GM23338 (cell line): ENCODE results near the gene SLC36A3. TPM values are rescaled to one million over a fixed set of nuclear protein-coding genes. Genes with fewer than 3 reads are reported as not detected.

Experiments
- ATAC-seq: fragments of 200-7000 bp; cut with Tn5 transposase; 3 replicates; pipeline ENCODE4 v1.9.1; 2020
- DNase-seq: peaks from one replicate; pipeline ENCODE4 v3.0.0-alpha.2; 2015; ENCODE audit warnings: low spot score
- H2AFZ ChIP-seq: fragments of 200-600 bp; sonication (generic); 2 replicates; pipeline ENCODE4 v1.8.0; 2016; ENCODE audit warnings: antibody characterized with exemption, mild to moderate bottlenecking, moderate library complexity
- H3F3A ChIP-seq: fragments of 200-600 bp; sonication (generic); replicated peaks from 2 replicates; pipeline ENCODE4 v1.8.0; 2017; ENCODE audit warnings: antibody characterized with exemption, mixed run types, low read depth
- H3K27ac ChIP-seq: fragments of 200-600 bp; sonication (generic); 2 replicates; pipeline ENCODE4 v1.6.1; 2016; ENCODE audit warnings: low read depth
- H3K27me3 ChIP-seq: fragments of 200-600 bp; sonication (generic); 2 replicates; pipeline ENCODE4 v1.8.0; 2016; ENCODE audit warnings: mild to moderate bottlenecking, mixed run types, moderate library complexity; ENCODE audit not compliant: insufficient read depth
- H3K36me3 ChIP-seq: fragments of 200-600 bp; sonication (generic); 2 replicates; pipeline ENCODE4 v1.8.0; 2016; ENCODE audit warnings: mild to moderate bottlenecking; ENCODE audit not compliant: insufficient read depth
- H3K4me1 ChIP-seq: fragments of 200-600 bp; sonication (generic); 2 replicates; pipeline ENCODE4 v1.8.0; 2016; ENCODE audit warnings: mild to moderate bottlenecking, moderate library complexity; ENCODE audit not compliant: insufficient read depth
- H3K4me2 ChIP-seq: fragments of 200-600 bp; sonication (generic); 2 replicates; pipeline ENCODE4 v1.7.1; 2017; ENCODE audit warnings: mixed run types
- H3K4me3 ChIP-seq: fragments of 200-600 bp; sonication (generic); 2 replicates; pipeline ENCODE4 v1.6.1; 2016; ENCODE audit warnings: mixed run types
- H3K79me2 ChIP-seq: fragments of 200-600 bp; sonication (generic); replicated peaks from 2 replicates; pipeline ENCODE4 v1.8.0; 2017; ENCODE audit warnings: mild to moderate bottlenecking; ENCODE audit not compliant: insufficient read depth
- H3K9me2 ChIP-seq: fragments of 200-600 bp; sonication (generic); 2 replicates; pipeline ENCODE4 v1.8.0; 2017; ENCODE audit not compliant: insufficient read depth
- H4K20me1 ChIP-seq: fragments of 200-600 bp; sonication (generic); replicated peaks from 2 replicates; pipeline ENCODE4 v1.8.0; 2017; ENCODE audit warnings: mild to moderate bottlenecking; ENCODE audit not compliant: insufficient read depth
- H3K27ac Mint-ChIP-seq: 2 replicates; pipeline ENCODE4 v1.8.0; 2020; ENCODE audit warnings: inconsistent platforms, mild to moderate bottlenecking, moderate library complexity, mixed read lengths
- H3K27me3 Mint-ChIP-seq: 3 replicates; pipeline ENCODE4 v1.8.0; 2022; ENCODE audit warnings: low read depth, mild to moderate bottlenecking, moderate library complexity, mixed read lengths, inconsistent platforms; ENCODE audit not compliant: insufficient read depth, poor library complexity
- H3K36me3 Mint-ChIP-seq: 3 replicates; pipeline ENCODE4 v1.8.0; 2021; ENCODE audit warnings: low read depth, mild to moderate bottlenecking, inconsistent platforms, moderate library complexity, mixed read lengths
- H3K4me1 Mint-ChIP-seq: 3 replicates; pipeline ENCODE4 v1.8.0; 2020; ENCODE audit warnings: mild to moderate bottlenecking, inconsistent platforms, mixed read lengths
- H3K4me3 Mint-ChIP-seq: 3 replicates; pipeline ENCODE4 v1.8.0; 2021; ENCODE audit warnings: moderate library complexity, mild to moderate bottlenecking, inconsistent platforms, mixed read lengths
- H3K9me3 Mint-ChIP-seq: 3 replicates; pipeline ENCODE4 v1.8.0; 2020; ENCODE audit warnings: moderate library complexity, mild to moderate bottlenecking, inconsistent platforms, mixed read lengths
- CREB1 ChIP-seq: fragments of 250-450 bp; sonication (Bioruptor Pico); IDR thresholded peaks from 2 replicates; pipeline ENCODE4 v1.5.0; 2020; ENCODE audit warnings: low read depth, mild to moderate bottlenecking, moderate library complexity
- EZH2 ChIP-seq: fragments of 200-600 bp; sonication (generic); IDR thresholded peaks from one replicate; pipeline ENCODE4 v1.8.0; 2017; ENCODE audit warnings: antibody characterized with exemption, mild to moderate bottlenecking, low read depth; ENCODE audit not compliant: unreplicated experiment
- EZH2phosphoT487 ChIP-seq: fragments of 200-600 bp; sonication (generic); IDR thresholded peaks from one replicate; pipeline ENCODE4 v1.8.1; 2018; ENCODE audit warnings: antibody characterized with exemption; ENCODE audit not compliant: unreplicated experiment
- JUNB ChIP-seq: IDR thresholded peaks from one replicate; pipeline ENCODE4 v1.6.1; 2016; ENCODE audit warnings: antibody characterized with exemption; ENCODE audit not compliant: unreplicated experiment
- NANOG ChIP-seq: IDR thresholded peaks from 2 replicates; pipeline ENCODE4 v1.6.1; 2016; ENCODE audit warnings: antibody characterized with exemption, borderline replicate concordance
- POLR2AphosphoS5 ChIP-seq: IDR thresholded peaks from 2 replicates; pipeline ENCODE4 v1.6.1; 2016; ENCODE audit warnings: antibody characterized with exemption, low read depth
- STAT1 ChIP-seq: IDR thresholded peaks from one replicate; pipeline ENCODE4 v1.6.1; 2016; ENCODE audit warnings: antibody characterized with exemption; ENCODE audit not compliant: unreplicated experiment
- ZNF114 ChIP-seq: fragments of 250-450 bp; sonication (Bioruptor Pico); IDR thresholded peaks from 2 replicates; pipeline ENCODE4 v1.5.0; 2020; ENCODE audit warnings: mild to moderate bottlenecking, moderate library complexity
- ZNF331 ChIP-seq: fragments of 250-450 bp; sonication (Bioruptor Pico); IDR thresholded peaks from 2 replicates; pipeline ENCODE4 v1.5.0; 2020; ENCODE audit warnings: low read depth, mild to moderate bottlenecking, moderate library complexity
- polyA plus RNA-seq: library from polyadenylated mRNA; unstranded; fragments of >200 nt; fragmentation: Nextera tagmentation; extraction: Ambion mirVana; gene quantifications from 2 replicates; pipeline ENCODE4 v1.2.1, GENCODE V29; 2016
- total RNA-seq: library from RNA; depleted of rRNA; stranded (reverse); fragments of >200 nt; shearing (Covaris generic); gene quantifications from 2 replicates; pipeline ENCODE4 v1.2.3, GENCODE V29; 2014
- TF ChIP-seq, protein P1 (sequence below): IDR thresholded peaks from 2 replicates; pipeline ENCODE4 v1.6.1; 2016; ENCODE audit warnings: antibody characterized with exemption
- TF ChIP-seq, protein P2 (sequence below), 2 experiments: fragments of 200-600 bp in 1 of 2; sonication (generic) in 1 of 2; conservative IDR thresholded peaks; 2 replicates each; pipeline versions ENCODE4 v1.5.1 to v1.6.1; 2016 to 2017; ENCODE audit warnings: antibody characterized with exemption in 2 of 2, low read depth in 2 of 2, mild to moderate bottlenecking in 2 of 2, moderate library complexity in 1 of 2
- TF ChIP-seq, protein P3 (sequence below): IDR thresholded peaks from one replicate; pipeline ENCODE4 v1.6.1; 2018; ENCODE audit warnings: antibody characterized with exemption; ENCODE audit not compliant: unreplicated experiment
- TF ChIP-seq, protein P4 (sequence below): fragments of 250-450 bp; sonication (Bioruptor Pico); IDR thresholded peaks from 2 replicates; pipeline ENCODE4 v1.5.0; 2020; ENCODE audit warnings: mild to moderate bottlenecking, moderate library complexity

Gene SLC36A3
- total and polyA plus RNA-seq, 2 experiments from 2014 or later = not detected

DNA sequence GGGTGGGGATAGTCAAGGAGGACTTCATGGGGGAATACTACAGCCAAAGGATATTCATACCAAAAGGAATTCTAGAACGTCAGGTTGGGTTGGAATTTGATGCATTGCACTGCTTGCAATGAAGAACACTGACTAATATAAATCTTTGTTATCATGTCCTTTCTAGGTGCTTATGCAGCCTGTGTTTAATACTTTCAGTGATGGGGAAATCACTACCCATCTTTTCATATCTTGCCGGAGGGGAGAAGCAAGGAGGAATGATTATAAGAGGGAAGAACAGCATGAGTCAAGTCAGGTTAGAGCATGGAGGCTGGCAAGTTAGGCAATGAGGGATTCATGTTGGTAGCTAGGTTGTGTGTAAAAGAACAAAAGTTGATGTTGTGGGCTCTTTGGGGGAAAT is 74.6 kb downstream of the SLC36A3 start:
- no peaks in the 10 kb centered on the region for H3K27me3 ChIP-seq
- H3K9me2 ChIP-seq = no peaks in the 10 kb centered on the region
- ATAC-seq (no peak), DNase-seq (no peak)
- Mint-ChIP-seq H3K27me3 (no peaks in the 10 kb centered on the region), H3K9me3 (no peaks in the 10 kb centered on the region), H3K4me3 (no peak overlapping the region), H3K27ac (no peak overlapping the region), H3K36me3 (no peaks in the 10 kb centered on the region), H3K4me1 (peaks cover 12% of the 10 kb centered on the region)
- H3K27ac ChIP-seq = no peak overlapping the region
- no peaks in the 10 kb centered on the region for H3K79me2 ChIP-seq
- peaks cover 15% of the 10 kb centered on the region for H3K4me1 ChIP-seq
- H3K4me3 ChIP-seq = no peak overlapping the region
- H3F3A ChIP-seq = no peaks in the 10 kb centered on the region
- H2AFZ ChIP-seq = 0 out of 2 replicates have a peak overlapping the region, but pooled peaks have one; percentile 23
- no peak overlapping the region for H3K4me2 ChIP-seq
- no peaks in the 10 kb centered on the region for H4K20me1 ChIP-seq
- TF ChIP-seq ZNF331 (CRISPR knock-in tag) (no peak), STAT1 (no peak), NANOG (no peak), POLR2AphosphoS5 (no peak), CREB1 (CRISPR knock-in tag) (no peak), EZH2 (no peak), ZNF114 (CRISPR knock-in tag) (no peak), EZH2phosphoT487 (no peak), JUNB (no peak)
- TF ChIP-seq, protein P1, sequence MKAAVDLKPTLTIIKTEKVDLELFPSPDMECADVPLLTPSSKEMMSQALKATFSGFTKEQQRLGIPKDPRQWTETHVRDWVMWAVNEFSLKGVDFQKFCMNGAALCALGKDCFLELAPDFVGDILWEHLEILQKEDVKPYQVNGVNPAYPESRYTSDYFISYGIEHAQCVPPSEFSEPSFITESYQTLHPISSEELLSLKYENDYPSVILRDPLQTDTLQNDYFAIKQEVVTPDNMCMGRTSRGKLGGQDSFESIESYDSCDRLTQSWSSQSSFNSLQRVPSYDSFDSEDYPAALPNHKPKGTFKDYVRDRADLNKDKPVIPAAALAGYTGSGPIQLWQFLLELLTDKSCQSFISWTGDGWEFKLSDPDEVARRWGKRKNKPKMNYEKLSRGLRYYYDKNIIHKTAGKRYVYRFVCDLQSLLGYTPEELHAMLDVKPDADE = no peak
- TF ChIP-seq, protein P2, sequence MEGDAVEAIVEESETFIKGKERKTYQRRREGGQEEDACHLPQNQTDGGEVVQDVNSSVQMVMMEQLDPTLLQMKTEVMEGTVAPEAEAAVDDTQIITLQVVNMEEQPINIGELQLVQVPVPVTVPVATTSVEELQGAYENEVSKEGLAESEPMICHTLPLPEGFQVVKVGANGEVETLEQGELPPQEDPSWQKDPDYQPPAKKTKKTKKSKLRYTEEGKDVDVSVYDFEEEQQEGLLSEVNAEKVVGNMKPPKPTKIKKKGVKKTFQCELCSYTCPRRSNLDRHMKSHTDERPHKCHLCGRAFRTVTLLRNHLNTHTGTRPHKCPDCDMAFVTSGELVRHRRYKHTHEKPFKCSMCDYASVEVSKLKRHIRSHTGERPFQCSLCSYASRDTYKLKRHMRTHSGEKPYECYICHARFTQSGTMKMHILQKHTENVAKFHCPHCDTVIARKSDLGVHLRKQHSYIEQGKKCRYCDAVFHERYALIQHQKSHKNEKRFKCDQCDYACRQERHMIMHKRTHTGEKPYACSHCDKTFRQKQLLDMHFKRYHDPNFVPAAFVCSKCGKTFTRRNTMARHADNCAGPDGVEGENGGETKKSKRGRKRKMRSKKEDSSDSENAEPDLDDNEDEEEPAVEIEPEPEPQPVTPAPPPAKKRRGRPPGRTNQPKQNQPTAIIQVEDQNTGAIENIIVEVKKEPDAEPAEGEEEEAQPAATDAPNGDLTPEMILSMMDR (conservative IDR thresholded peaks at IDR 0.05; ENCODE audit: low read depth in 2 of 2) = no peak
- TF ChIP-seq, protein P3, sequence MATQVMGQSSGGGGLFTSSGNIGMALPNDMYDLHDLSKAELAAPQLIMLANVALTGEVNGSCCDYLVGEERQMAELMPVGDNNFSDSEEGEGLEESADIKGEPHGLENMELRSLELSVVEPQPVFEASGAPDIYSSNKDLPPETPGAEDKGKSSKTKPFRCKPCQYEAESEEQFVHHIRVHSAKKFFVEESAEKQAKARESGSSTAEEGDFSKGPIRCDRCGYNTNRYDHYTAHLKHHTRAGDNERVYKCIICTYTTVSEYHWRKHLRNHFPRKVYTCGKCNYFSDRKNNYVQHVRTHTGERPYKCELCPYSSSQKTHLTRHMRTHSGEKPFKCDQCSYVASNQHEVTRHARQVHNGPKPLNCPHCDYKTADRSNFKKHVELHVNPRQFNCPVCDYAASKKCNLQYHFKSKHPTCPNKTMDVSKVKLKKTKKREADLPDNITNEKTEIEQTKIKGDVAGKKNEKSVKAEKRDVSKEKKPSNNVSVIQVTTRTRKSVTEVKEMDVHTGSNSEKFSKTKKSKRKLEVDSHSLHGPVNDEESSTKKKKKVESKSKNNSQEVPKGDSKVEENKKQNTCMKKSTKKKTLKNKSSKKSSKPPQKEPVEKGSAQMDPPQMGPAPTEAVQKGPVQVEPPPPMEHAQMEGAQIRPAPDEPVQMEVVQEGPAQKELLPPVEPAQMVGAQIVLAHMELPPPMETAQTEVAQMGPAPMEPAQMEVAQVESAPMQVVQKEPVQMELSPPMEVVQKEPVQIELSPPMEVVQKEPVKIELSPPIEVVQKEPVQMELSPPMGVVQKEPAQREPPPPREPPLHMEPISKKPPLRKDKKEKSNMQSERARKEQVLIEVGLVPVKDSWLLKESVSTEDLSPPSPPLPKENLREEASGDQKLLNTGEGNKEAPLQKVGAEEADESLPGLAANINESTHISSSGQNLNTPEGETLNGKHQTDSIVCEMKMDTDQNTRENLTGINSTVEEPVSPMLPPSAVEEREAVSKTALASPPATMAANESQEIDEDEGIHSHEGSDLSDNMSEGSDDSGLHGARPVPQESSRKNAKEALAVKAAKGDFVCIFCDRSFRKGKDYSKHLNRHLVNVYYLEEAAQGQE = no peak
- TF ChIP-seq, protein P4, sequence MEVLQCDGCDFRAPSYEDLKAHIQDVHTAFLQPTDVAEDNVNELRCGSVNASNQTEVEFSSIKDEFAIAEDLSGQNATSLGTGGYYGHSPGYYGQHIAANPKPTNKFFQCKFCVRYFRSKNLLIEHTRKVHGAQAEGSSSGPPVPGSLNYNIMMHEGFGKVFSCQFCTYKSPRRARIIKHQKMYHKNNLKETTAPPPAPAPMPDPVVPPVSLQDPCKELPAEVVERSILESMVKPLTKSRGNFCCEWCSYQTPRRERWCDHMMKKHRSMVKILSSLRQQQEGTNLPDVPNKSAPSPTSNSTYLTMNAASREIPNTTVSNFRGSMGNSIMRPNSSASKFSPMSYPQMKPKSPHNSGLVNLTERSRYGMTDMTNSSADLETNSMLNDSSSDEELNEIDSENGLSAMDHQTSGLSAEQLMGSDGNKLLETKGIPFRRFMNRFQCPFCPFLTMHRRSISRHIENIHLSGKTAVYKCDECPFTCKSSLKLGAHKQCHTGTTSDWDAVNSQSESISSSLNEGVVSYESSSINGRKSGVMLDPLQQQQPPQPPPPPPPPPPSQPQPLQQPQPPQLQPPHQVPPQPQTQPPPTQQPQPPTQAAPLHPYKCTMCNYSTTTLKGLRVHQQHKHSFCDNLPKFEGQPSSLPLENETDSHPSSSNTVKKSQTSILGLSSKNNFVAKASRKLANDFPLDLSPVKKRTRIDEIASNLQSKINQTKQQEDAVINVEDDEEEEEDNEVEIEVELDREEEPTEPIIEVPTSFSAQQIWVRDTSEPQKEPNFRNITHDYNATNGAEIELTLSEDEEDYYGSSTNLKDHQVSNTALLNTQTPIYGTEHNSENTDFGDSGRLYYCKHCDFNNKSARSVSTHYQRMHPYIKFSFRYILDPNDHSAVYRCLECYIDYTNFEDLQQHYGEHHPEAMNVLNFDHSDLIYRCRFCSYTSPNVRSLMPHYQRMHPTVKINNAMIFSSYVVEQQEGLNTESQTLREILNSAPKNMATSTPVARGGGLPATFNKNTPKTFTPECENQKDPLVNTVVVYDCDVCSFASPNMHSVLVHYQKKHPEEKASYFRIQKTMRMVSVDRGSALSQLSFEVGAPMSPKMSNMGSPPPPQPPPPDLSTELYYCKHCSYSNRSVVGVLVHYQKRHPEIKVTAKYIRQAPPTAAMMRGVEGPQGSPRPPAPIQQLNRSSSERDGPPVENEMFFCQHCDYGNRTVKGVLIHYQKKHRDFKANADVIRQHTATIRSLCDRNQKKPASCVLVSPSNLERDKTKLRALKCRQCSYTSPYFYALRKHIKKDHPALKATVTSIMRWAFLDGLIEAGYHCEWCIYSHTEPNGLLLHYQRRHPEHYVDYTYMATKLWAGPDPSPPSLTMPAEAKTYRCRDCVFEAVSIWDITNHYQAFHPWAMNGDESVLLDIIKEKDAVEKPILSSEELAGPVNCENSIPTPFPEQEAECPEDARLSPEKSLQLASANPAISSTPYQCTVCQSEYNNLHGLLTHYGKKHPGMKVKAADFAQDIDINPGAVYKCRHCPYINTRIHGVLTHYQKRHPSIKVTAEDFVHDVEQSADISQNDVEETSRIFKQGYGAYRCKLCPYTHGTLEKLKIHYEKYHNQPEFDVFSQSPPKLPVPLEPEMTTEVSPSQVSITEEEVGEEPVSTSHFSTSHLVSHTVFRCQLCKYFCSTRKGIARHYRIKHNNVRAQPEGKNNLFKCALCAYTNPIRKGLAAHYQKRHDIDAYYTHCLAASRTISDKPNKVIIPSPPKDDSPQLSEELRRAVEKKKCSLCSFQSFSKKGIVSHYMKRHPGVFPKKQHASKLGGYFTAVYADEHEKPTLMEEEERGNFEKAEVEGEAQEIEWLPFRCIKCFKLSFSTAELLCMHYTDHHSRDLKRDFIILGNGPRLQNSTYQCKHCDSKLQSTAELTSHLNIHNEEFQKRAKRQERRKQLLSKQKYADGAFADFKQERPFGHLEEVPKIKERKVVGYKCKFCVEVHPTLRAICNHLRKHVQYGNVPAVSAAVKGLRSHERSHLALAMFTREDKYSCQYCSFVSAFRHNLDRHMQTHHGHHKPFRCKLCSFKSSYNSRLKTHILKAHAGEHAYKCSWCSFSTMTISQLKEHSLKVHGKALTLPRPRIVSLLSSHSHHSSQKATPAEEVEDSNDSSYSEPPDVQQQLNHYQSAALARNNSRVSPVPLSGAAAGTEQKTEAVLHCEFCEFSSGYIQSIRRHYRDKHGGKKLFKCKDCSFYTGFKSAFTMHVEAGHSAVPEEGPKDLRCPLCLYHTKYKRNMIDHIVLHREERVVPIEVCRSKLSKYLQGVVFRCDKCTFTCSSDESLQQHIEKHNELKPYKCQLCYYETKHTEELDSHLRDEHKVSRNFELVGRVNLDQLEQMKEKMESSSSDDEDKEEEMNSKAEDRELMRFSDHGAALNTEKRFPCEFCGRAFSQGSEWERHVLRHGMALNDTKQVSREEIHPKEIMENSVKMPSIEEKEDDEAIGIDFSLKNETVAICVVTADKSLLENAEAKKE (CRISPR knock-in tag) = no peak
- no peaks in the 10 kb centered on the region for H3K36me3 ChIP-seq
